Activated T-cell treated with anti-CD3 and anti-CD28 coated beads, Interleukin-2, amount 50 U/mL, for 72 hours (primary cell): ENCODE data around the gene ACP7. TPM values are rescaled to one million over a fixed set of nuclear protein-coding genes. Genes with fewer than 3 reads are reported as not detected.

ENCODE experiments used
- ATAC-seq, 2 donors: fragments of 150-1000 bp; cut with Tn5 transposase; replicated peaks in 1 of 2; 2 replicates each; pipeline ENCODE4 v1.10.0; 2021; ENCODE audit warnings: moderate library complexity in 2 of 2, mild to moderate bottlenecking in 1 of 2
- DNase-seq, 2 donors: peaks; one replicate each; pipeline ENCODE4 v3.0.0; 2021 to 2022; ENCODE audit warnings: mixed read lengths in 1 of 2
- H3K27ac Mint-ChIP-seq: one replicate; pipeline ENCODE4 v1.8.0; 2022; ENCODE audit warnings: mild to moderate bottlenecking, moderate library complexity, mixed read lengths
- H3K27me3 Mint-ChIP-seq: one replicate; pipeline ENCODE4 v1.8.0; 2022; ENCODE audit warnings: low read depth, mixed read lengths
- H3K36me3 Mint-ChIP-seq, 2 donors: one replicate each; pipeline ENCODE4 v1.8.0; 2022; ENCODE audit warnings: mixed read lengths in 2 of 2, mild to moderate bottlenecking in 1 of 2; ENCODE audit not compliant: insufficient read depth in 2 of 2
- H3K4me1 Mint-ChIP-seq: one replicate; pipeline ENCODE4 v1.8.0; 2022; ENCODE audit warnings: low read depth, mixed read lengths
- H3K4me3 Mint-ChIP-seq, 2 donors: one replicate each; pipeline ENCODE4 v1.8.0; 2022; ENCODE audit warnings: mild to moderate bottlenecking in 2 of 2, mixed read lengths in 2 of 2, moderate library complexity in 2 of 2
- H3K9me3 Mint-ChIP-seq, 2 donors: one replicate each; pipeline ENCODE4 v1.8.0; 2022; ENCODE audit warnings: mixed read lengths in 2 of 2
- total RNA-seq, 2 donors: library from RNA; stranded (reverse); gene quantifications; one replicate each; pipeline ENCODE4 v1.2.3, GENCODE V29; 2022

ACP7 gene, protein sequence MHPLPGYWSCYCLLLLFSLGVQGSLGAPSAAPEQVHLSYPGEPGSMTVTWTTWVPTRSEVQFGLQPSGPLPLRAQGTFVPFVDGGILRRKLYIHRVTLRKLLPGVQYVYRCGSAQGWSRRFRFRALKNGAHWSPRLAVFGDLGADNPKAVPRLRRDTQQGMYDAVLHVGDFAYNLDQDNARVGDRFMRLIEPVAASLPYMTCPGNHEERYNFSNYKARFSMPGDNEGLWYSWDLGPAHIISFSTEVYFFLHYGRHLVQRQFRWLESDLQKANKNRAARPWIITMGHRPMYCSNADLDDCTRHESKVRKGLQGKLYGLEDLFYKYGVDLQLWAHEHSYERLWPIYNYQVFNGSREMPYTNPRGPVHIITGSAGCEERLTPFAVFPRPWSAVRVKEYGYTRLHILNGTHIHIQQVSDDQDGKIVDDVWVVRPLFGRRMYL
- not detected for total RNA-seq

DNA sequence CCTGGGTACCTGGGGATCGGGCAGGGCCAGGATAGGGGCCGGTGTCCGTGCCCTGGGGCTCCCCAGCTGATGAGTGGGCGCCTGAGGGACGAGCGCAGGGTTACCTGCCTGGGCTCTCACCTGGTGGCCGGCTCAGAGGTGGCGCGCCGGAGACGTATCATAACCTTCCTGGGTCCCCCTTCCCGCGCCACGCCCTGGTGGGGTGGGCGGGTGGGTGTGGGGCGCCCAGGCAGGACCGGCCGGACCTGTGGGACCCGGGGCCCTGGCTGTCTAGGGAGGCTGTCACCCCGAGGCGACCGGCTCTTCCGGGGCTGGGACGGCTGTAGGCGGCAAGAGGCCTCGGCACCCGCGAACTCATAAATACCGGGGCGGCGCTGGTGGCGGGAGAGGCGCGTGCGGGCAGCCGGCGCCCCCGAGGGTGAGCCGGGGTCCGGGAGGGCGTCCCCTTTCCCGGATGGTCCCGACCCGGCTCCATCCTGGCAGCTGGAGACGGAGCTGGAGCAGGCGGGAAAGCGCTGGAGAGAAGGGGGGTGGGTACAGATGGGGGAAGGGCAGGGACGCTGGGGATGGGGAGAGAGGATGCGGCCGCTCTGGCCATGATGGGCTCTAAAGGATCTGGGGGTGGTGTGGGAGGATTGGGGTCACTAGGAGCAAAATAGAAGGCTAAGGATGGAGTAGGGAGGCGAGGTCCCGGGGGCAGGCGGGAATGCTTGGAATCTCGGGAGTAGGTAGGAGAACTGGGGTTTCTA, at the start of gene ACP7:
Gene ACP7 (plus strand): TSS at position 386 of the 749 bp plus-strand sequence. CDS start 902 bp downstream, outside the sequence.
- no peak within 1 kb of the TSS for H3K27ac Mint-ChIP-seq
- DNase-seq = peak; percentile 26 to 52
- H3K36me3 Mint-ChIP-seq = no peaks in the 10 kb centered on the region
- peaks cover 54% of the 10 kb centered on the region for H3K27me3 Mint-ChIP-seq
- no peaks in the 10 kb centered on the region for H3K9me3 Mint-ChIP-seq
- H3K4me1 Mint-ChIP-seq = peaks cover 18% of the 10 kb centered on the region
- ATAC-seq = peak; percentile 68 to 83
- peak within 1 kb of the TSS; percentile 76 to 90 for H3K4me3 Mint-ChIP-seq

DNA sequence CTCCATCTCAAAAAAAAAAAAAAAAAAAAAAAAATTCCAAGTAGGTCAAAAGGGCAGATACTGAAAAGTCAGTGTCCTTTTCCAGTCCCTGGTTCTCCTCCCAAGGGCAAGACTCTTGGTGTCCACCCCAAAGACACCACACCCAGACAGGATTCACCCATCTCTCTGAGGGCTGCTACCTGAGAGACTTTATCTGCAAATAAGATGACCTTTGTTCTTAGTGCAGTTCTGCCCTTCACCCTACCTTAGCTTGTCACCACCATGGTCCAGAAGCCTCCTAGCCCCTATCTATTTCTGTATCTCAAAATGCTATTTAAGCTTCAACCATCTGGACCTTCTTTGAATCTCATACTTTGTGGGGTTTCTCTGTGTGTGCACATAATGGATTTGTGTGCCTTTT, 47.6 kb upstream of the ACP7 start:
- Mint-ChIP-seq H3K4me3 (no peak overlapping the region), H3K27ac (no peak overlapping the region), H3K27me3 (peaks cover 37% of the 10 kb centered on the region), H3K4me1 (no peaks in the 10 kb centered on the region), H3K9me3 (no peaks in the 10 kb centered on the region), H3K36me3 (no peaks in the 10 kb centered on the region)
- no peak for ATAC-seq
- no peak for DNase-seq

DNA sequence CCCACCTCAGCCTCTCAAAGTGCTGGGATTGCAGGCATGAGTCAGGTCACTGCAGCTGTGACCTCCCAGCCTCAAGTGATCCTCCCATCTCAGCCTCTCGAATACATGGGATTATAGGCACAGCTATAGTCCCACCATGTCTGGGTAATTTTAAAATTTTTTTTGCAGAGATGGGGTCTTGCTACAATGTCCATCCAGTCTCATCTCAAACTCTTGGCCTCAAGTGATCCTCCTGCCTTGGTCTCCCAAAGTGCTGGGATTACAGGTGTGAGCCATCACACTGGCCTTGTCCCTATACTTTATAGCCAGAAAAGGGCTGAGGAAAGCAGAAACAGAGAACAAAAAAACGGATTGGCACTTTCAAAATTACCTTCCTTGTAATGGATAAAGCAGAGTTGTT, 47.0 kb upstream of the ACP7 start:
- peaks cover 37% of the 10 kb centered on the region for H3K27me3 Mint-ChIP-seq
- ATAC-seq (no peak), DNase-seq (no peak)
- no peak overlapping the region for H3K4me3 Mint-ChIP-seq
- H3K9me3 Mint-ChIP-seq = no peaks in the 10 kb centered on the region
- H3K27ac Mint-ChIP-seq = no peak overlapping the region
- H3K36me3 Mint-ChIP-seq = no peaks in the 10 kb centered on the region
- H3K4me1 Mint-ChIP-seq = no peaks in the 10 kb centered on the region

DNA sequence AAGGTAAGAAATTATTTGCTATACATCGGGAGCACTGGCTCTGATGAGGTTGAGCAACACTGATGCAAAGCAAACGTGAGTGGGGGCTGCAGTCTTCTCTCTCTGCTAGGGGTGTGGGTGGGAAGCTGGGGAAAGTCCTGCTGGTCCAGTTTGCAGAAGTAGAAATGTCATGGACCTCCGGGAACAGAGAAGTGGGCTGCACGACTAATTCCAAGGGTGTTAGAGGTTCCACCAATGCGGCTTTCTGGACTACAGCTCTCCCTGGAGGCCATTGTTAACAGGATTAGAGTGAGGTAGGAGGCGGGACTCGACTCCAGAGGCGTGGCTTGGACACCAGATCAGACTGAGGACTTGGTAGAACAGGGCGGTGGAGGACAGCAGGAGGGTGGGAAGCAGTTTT, 46.1 kb upstream of the ACP7 start:
- Mint-ChIP-seq H3K4me3 (no peak overlapping the region), H3K27me3 (peaks cover 28% of the 10 kb centered on the region), H3K36me3 (no peaks in the 10 kb centered on the region), H3K4me1 (no peaks in the 10 kb centered on the region), H3K27ac (no peak overlapping the region), H3K9me3 (no peaks in the 10 kb centered on the region)
- peak in 1 of 2 donors; percentile 30 for ATAC-seq
- DNase-seq = no peak

DNA sequence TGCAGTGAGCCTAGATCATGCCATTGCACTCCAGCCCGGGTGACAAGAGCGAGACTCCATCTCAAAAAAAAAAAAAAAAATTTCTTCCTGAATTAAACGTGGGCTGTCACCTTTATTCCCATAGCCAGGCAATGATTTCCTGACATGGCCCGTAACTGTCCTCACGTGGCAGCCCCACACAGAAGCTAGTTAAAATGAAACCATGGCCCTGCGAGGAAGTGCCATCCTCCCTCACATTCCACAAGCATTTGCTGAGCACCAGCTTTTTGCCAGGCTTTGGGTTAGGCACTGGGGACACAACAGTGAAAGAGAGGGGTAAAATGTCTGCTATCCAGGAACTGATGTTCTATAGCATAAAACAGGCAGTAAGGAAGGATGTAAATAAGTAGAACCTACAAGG, 38.7 kb upstream of the ACP7 start:
- Mint-ChIP-seq H3K36me3 (no peaks in the 10 kb centered on the region), H3K27me3 (no peaks in the 10 kb centered on the region), H3K27ac (no peak overlapping the region), H3K4me1 (peaks cover 7% of the 10 kb centered on the region), H3K4me3 (no peak overlapping the region), H3K9me3 (no peaks in the 10 kb centered on the region)
- no peak for DNase-seq
- no peak for ATAC-seq

DNA sequence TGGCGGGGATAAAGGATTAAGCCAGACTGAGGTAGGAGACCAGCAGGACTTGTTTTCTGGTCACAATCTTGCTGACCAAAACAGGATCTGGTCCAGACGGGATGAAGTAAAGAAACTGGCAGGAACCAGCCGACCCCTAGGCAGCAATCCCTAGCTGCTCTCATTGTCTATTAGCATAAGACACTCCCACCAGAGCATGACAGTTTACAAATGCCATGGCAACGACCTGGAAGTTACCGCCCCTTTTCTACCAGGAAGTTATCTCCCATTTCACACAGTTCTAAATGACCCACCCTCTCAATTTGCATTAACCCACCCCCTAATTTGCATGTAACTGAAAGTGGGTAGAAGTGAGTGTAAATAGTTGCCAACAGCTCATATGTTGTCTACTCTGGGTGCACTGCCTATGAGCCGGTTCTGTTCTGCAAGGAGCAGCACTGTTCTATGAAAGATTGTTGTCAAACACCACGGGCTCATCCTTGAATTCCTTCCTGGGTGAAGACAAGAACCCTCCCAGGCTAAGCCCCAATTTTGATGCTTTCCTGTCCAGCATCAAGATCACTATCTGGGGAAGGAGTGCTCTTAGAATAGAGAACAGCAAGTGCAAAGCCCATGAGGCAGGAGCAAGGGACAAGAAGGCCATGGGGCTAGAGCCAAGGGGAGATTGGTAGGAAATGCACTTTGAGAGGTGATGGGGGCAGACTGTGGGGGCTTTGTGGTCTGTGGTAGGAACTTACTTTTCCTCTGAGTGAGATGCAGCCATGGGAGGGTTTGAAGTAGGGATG, 37.9 kb upstream of the ACP7 start:
- no peaks in the 10 kb centered on the region for H3K36me3 Mint-ChIP-seq
- peak in 1 of 2 donors; percentile 35 for ATAC-seq
- DNase-seq = no peak
- H3K27me3 Mint-ChIP-seq = no peaks in the 10 kb centered on the region
- H3K4me1 Mint-ChIP-seq = peaks cover 7% of the 10 kb centered on the region
- no peaks in the 10 kb centered on the region for H3K9me3 Mint-ChIP-seq
- no peak overlapping the region for H3K4me3 Mint-ChIP-seq
- H3K27ac Mint-ChIP-seq = no peak overlapping the region

DNA sequence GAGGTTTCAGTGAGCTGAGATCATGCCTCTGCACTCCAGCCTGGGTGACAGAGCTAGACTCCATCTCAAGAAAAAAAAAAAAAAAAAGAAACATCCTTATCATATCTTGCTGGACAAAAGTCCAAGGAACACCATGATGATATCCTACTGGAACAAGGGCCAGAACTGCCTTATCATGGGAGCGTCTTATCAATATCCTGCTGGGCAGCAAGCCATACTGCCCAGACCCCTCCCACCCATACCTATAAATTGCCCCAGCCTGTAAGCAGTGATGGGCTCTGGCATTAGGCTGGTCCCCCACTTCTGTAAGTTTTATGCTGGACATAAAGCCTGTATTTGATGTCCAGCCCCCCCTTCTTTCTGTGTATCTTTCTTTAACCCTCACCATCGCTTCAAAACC, 37.1 kb upstream of the ACP7 start:
- H3K4me1 Mint-ChIP-seq = peaks cover 7% of the 10 kb centered on the region
- no peak overlapping the region for H3K4me3 Mint-ChIP-seq
- DNase-seq = no peak
- H3K27ac Mint-ChIP-seq = no peak overlapping the region
- no peaks in the 10 kb centered on the region for H3K27me3 Mint-ChIP-seq
- H3K9me3 Mint-ChIP-seq = no peaks in the 10 kb centered on the region
- no peaks in the 10 kb centered on the region for H3K36me3 Mint-ChIP-seq
- ATAC-seq = no peak

DNA sequence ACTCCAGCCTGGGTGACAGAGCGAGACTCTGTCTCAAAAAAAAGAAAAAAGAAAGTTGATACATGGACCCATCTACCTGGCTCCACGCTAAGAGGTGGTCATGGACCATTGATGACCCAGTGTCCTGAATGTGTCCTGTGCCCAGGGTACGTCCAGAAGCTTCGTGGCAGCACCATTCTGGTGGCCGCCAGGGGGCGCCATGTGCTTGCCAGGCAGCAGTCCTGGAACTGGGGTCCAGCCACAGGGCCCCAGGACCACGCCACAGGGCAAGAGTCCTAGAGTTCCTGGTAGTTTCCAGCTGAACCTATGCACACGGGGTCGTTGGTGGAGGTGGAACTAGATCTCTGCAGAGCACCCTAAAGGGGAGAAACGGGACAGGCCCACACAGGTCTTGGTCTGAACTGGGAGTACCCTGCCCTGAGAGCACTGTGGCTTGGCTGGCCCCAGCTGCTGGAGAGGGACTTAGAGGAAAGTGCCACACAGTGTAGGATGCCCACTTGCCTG, 31.9 kb upstream of the ACP7 start:
- ATAC-seq (peak; percentile 71 to 85), DNase-seq (peak; percentile 73 to 84)
- Mint-ChIP-seq H3K36me3 (no peaks in the 10 kb centered on the region), H3K4me3 (no peak overlapping the region), H3K4me1 (no peaks in the 10 kb centered on the region), H3K27ac (no peak overlapping the region), H3K9me3 (no peaks in the 10 kb centered on the region), H3K27me3 (no peaks in the 10 kb centered on the region)

DNA sequence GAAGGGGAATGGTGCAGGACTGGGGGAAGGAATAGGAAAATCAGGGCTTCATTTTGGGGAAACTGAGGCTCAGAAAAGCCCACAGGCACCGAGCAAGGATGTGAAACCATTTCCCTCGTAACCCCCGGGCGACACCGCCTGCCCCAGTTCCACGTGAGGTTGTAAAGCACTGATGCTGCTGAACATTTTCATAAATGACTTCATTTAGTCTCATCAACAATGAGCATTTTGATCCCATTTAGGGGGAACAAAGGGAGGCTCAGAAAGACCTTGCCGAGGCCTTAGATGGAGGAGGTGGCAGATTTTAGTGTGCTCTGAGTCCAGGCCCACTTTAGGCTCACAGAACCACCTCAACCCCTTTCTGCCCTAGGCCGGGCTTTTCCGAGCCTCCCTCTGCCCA, 31.3 kb upstream of the ACP7 start:
- H3K9me3 Mint-ChIP-seq = peaks cover 1 to 2% of the 10 kb centered on the region in 2 donors

DNA sequence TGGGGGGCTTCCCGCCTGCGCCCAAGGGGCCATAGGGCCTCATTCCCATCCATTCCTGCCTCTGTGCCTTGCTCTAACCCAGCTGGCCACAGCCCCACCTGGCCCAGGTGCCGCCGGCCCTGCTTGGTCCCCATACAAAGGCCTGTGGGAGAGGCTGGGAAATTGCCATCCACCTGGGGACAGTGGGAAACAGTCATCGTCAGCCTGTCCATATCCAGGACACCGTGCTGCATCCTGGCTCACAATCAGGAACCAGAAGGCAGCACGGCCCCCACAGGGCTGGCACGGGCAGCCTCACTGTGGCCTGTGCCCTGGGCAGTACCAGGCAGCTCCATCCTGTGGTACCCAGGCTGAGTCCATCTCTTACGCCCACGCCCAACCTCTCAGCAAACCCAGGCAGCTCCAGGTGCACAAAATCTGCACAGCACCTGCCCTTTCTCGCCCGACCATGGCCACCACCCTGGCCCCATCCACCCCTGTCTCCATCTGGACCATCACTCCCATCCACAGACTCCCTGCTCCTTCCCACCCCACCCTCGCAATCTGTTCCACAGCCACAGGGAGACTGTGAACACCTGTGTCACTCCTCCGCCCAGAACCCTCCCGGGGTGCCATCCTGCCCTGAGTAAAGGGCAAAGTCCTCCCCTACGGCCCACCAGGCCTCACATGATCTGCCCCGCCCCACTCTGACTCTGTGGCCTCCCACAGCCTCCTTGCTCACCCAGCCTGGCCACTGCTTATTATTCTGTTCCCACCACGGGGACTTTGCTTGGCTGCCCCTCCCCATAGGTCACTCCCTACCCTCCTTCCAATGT, 30.7 kb upstream of the ACP7 start:
- no peak overlapping the region for H3K4me3 Mint-ChIP-seq
- H3K27me3 Mint-ChIP-seq = no peaks in the 10 kb centered on the region
- no peaks in the 10 kb centered on the region for H3K36me3 Mint-ChIP-seq
- DNase-seq (no peak), ATAC-seq (no peak)
- H3K9me3 Mint-ChIP-seq = peaks cover 1 to 2% of the 10 kb centered on the region in 2 donors
- H3K27ac Mint-ChIP-seq = no peak overlapping the region
- no peaks in the 10 kb centered on the region for H3K4me1 Mint-ChIP-seq

More for the DNA sequence above, 31.3 kb upstream of the ACP7 start:
- DNase-seq = no peak
- H3K4me3 Mint-ChIP-seq = no peak overlapping the region
- no peaks in the 10 kb centered on the region for H3K4me1 Mint-ChIP-seq
- H3K27me3 Mint-ChIP-seq = no peaks in the 10 kb centered on the region
- H3K27ac Mint-ChIP-seq = no peak overlapping the region
- no peak for ATAC-seq
- no peaks in the 10 kb centered on the region for H3K36me3 Mint-ChIP-seq

DNA sequence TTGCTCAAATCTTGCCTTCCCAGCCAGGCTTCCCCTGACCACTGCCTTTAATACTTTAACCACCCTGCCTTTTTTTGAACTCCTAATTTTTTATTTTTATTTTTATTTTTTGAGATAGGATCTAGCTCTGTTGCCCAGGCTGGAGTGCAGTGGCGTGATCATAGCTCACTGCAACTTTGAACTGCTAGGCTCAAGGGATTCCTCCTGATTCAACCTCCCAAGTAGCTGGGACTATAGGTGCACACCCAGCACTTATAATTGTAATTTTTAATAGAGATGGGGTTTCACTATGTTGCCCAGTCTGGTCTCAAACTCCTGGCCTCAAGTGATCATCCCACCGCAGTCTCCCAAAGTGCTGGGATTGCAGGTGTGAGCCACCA, 30.1 kb upstream of the ACP7 start:
- H3K27ac Mint-ChIP-seq = no peak overlapping the region
- H3K36me3 Mint-ChIP-seq = no peaks in the 10 kb centered on the region
- no peaks in the 10 kb centered on the region for H3K27me3 Mint-ChIP-seq
- H3K9me3 Mint-ChIP-seq = peaks cover 1 to 2% of the 10 kb centered on the region in 2 donors
- ATAC-seq (no peak), DNase-seq (no peak)
- no peak overlapping the region for H3K4me3 Mint-ChIP-seq
- no peaks in the 10 kb centered on the region for H3K4me1 Mint-ChIP-seq

DNA sequence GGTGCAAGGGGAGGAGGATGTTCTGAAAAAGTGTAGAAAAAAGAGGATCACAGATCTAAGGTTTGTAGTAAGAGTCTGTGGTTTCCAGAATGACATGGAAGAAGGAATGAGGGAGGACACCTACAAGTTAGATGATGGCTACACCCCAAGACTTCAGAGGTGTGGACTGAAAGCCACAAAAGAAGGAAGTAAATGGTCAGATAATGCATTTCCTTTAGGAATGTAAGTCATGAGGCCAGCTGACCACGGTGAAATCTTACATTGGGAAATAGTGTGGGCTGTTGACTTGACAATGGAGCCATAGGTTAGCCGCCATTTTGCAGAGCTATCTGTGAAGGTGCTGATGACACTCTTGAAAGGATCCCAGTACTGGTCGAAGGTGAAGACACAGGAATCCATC, 26.6 kb upstream of the ACP7 start:
- Mint-ChIP-seq H3K27ac (no peak overlapping the region), H3K36me3 (no peaks in the 10 kb centered on the region), H3K4me1 (peaks cover 8% of the 10 kb centered on the region), H3K4me3 (no peak overlapping the region), H3K9me3 (peaks cover 1 to 2% of the 10 kb centered on the region in 2 donors), H3K27me3 (peaks cover 16% of the 10 kb centered on the region)
- DNase-seq (no peak), ATAC-seq (no peak)
